Testis (tissue), 3 donors: ENCODE data around the gene ABI3BP. TPM values are rescaled to one million over a fixed set of nuclear protein-coding genes. Genes with fewer than 3 reads are reported as not detected.

Experiments used
- DNase-seq: peaks from one replicate; pipeline ENCODE4 v3.0.0-alpha.2; 2019
- H3K27ac ChIP-seq, 2 donors: fragments of 200-600 bp; sonication (generic); one replicate each; pipeline ENCODE4 v1.5.1; 2019
- H3K27me3 ChIP-seq: fragments of 200-600 bp; sonication (generic); one replicate; pipeline ENCODE4 v1.5.1; 2019
- H3K36me3 ChIP-seq: fragments of 200-600 bp; sonication (generic); one replicate; pipeline ENCODE4 v1.5.1; 2017; ENCODE audit warnings: low read depth; ENCODE audit errors: missing control alignments
- H3K4me1 ChIP-seq: fragments of 200-600 bp; sonication (generic); one replicate; pipeline ENCODE4 v1.5.1; 2019
- H3K4me3 ChIP-seq, 2 donors: fragments of 200-600 bp; sonication (generic); one replicate each; pipeline ENCODE4 v1.5.1; 2017 to 2019
- H3K9me3 ChIP-seq: fragments of 200-600 bp; sonication (generic); one replicate; pipeline ENCODE4 v1.5.1; 2017
- POLR2A ChIP-seq: fragments of 450-650 bp; IDR thresholded peaks from one replicate; pipeline ENCODE4 v1.6.1; 2017; ENCODE audit warnings: antibody characterized with exemption, mild to moderate bottlenecking, moderate library complexity
- WGBS, 2 donors: methylation state at CpG; one replicate each; pipeline ENCODE4 v1.1.5; 2018; 5-methylcytosine and 5-hydroxymethylcytosine counted together
- intact Hi-C: fragments of 100-400 bp; cut with DNase I; formaldehyde crosslinking; loops from one replicate; pipeline ENCODE4 v1.15.1; 2023; ENCODE audit warnings: low total_unique reads
- polyA plus RNA-seq: library from polyadenylated mRNA; stranded (reverse); fragments of 350-450 nt; fragmentation: Illumina TruSeq; extraction: RNeasy Lipid Tissue Mini Kit (QIAGEN cat#74804); gene quantifications from one replicate; pipeline ENCODE4 v1.2.3, GENCODE V29; 2014; ENCODE audit warnings: low read depth, low replicate concordance; ENCODE audit not compliant: insufficient read depth
- total RNA-seq, 2 donors: library from RNA; depleted of rRNA; stranded (reverse); fragments of >200 nt; gene quantifications; one replicate each; pipeline ENCODE4 v1.2.3, GENCODE V29; 2016
- TF ChIP-seq, protein P1 (sequence below), 3 experiments: fragments of 450-650 bp in 2 of 3; fragments of 200-600 bp in 1 of 3; sonication (generic) in 1 of 3; IDR thresholded peaks; one replicate each; pipeline ENCODE4 v1.5.1; 2016 to 2019; ENCODE audit warnings: antibody characterized with exemption in 3 of 3, mild to moderate bottlenecking in 2 of 3, moderate library complexity in 1 of 3

Gene ABI3BP
- total and polyA plus RNA-seq, 3 donors from 2014 or later: 8.7 to 58.2 (median 25.0) TPM

DNA sequence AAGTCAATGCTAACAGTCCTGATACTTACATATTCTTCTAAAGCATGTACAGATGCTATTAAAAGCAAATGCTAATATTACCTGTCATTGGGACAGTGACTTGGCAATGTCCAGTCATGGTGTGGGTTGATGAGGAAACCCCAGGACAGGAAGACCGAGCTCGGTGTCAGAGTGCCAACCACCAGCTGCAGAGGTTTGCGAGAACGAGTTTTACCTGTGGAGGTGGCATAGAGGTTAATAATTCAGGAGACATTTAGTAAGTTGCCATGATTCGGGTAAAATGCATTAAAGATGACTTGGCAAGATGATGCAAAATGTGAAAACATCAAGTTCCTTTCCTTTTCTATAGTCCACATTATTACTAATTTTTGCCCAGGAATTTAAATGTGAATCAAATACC is 94.5 kb downstream of the ABI3BP start:
- Histone ChIP-seq H3K4me1 (no peaks in the 10 kb centered on the region), H3K9me3 (no peaks in the 10 kb centered on the region), H3K4me3 (no peak overlapping the region), H3K36me3 (no peaks in the 10 kb centered on the region), H3K27me3 (no peaks in the 10 kb centered on the region), H3K27ac (no peak overlapping the region)
- intact Hi-C loops: no loop called here
- DNase-seq: no peak
- TF ChIP-seq, protein P1, sequence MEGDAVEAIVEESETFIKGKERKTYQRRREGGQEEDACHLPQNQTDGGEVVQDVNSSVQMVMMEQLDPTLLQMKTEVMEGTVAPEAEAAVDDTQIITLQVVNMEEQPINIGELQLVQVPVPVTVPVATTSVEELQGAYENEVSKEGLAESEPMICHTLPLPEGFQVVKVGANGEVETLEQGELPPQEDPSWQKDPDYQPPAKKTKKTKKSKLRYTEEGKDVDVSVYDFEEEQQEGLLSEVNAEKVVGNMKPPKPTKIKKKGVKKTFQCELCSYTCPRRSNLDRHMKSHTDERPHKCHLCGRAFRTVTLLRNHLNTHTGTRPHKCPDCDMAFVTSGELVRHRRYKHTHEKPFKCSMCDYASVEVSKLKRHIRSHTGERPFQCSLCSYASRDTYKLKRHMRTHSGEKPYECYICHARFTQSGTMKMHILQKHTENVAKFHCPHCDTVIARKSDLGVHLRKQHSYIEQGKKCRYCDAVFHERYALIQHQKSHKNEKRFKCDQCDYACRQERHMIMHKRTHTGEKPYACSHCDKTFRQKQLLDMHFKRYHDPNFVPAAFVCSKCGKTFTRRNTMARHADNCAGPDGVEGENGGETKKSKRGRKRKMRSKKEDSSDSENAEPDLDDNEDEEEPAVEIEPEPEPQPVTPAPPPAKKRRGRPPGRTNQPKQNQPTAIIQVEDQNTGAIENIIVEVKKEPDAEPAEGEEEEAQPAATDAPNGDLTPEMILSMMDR (IDR thresholded peaks at IDR 0.05): no peak
- no peak for TF ChIP-seq POLR2A
- 72 to 75% methylated on average over 5 of the region's 5 CpGs for WGBS, 2 donors

DNA sequence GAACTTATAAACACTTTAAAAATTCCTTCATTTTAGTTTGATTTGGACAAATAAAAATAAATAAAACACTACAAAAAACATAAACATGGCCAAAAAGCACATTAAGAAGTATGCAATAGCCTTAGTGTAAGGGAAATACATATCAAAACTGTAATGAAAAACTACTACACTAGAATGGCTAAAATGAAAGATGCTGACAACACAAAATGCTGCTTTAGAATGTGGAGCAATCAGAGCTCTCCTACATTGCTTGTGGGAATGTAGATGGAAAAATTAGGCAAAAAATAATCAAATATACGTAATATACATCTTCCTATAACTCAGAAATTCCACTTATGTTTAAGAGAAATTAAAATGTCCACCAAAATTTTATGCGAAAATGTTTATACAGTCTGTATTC is 96.2 kb downstream of the ABI3BP start:
- Histone ChIP-seq H3K9me3 (no peaks in the 10 kb centered on the region), H3K4me1 (no peaks in the 10 kb centered on the region), H3K4me3 (no peak overlapping the region), H3K27me3 (no peaks in the 10 kb centered on the region), H3K36me3 (no peaks in the 10 kb centered on the region), H3K27ac (no peak overlapping the region)
- DNase-seq: no peak
- TF ChIP-seq, protein P1 (IDR thresholded peaks at IDR 0.05): no peak
- no peak for TF ChIP-seq POLR2A
- 47% methylated on average over 2 of the region's 2 CpGs for WGBS, 2 donors
- intact Hi-C loops: no loop called here

DNA sequence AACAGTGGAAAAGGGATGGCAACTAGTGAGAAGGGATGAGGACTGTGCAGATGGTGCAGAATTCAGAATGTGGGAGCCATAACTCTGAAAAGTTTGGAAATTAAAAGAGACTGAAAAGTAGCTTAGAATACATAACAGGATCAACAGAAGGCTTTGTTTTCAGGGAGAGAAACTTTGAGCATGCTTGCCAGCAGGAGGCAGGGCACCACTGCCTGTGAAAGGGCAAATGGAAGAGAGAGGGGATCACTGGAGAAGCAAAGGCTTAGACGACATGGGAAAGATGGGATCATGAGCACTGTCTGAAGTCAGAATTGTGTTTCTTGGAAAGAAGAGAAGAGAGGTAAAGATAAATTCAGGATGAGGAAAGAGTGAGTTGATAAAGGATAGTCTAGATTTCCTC is 99.6 kb downstream of the ABI3BP start:
- intact Hi-C loops: no loop called here
- WGBS, 2 donors: 18% methylated on average over 1 of the region's 1 CpG
- Histone ChIP-seq H3K36me3 (no peaks in the 10 kb centered on the region), H3K9me3 (no peaks in the 10 kb centered on the region), H3K4me1 (no peaks in the 10 kb centered on the region), H3K27me3 (no peaks in the 10 kb centered on the region), H3K27ac (no peak overlapping the region), H3K4me3 (no peak overlapping the region)
- DNase-seq: peak; percentile 41
- TF ChIP-seq POLR2A: no peak
- TF ChIP-seq, protein P1 (IDR thresholded peaks at IDR 0.05): peak in 1 of 3 experiments; percentile 36

DNA sequence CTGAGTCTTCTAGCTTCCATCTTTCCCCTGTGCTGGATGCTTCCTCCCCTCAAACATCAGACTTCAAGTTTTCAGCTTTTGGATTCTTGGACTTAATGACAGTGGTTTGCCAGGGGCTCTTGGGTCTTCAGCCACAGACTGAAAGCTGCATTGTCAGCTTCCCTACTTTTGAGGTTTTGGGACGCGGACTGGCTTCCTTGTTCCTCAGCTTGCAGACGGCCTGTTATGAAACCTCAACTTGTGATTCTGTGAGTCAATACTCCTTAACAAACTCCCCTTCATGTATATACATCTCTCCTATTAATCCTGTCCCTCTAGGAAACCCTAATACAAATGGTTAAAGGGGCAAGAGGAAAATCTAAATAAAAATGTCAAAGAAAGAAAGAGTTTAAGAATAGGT is 100.1 kb downstream of the ABI3BP start:
- Histone ChIP-seq H3K4me1 (no peaks in the 10 kb centered on the region), H3K4me3 (no peak overlapping the region), H3K36me3 (no peaks in the 10 kb centered on the region), H3K27me3 (no peaks in the 10 kb centered on the region), H3K27ac (no peak overlapping the region), H3K9me3 (no peaks in the 10 kb centered on the region)
- DNase-seq: no peak
- WGBS, 2 donors: 83 to 100% methylated on average over 1 to 3 of the region's 3 CpGs
- intact Hi-C loops: no loop called here
- TF ChIP-seq, protein P1 (IDR thresholded peaks at IDR 0.05): no peak
- no peak for TF ChIP-seq POLR2A

DNA sequence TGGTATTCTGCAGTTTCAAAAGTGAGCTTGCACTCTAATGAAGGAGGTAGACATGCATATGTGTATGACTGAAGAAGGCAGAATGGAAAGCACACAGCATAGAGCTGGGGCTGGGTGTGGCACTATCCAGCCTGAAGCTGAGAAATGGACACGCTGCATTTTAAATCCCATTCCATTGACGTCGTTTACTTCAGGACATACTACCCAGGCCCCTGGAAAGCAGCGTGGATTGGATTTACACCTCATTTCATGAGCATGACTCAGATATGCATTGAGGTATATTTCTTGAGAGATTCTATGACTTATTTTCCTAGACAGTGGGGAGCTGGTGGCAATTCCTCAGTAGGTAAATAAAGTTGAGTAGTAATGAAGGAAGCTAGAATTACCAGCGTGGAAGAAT is 101.4 kb downstream of the ABI3BP start:
- intact Hi-C loops: no loop called here
- no peak overlapping the region for H3K4me3 ChIP-seq
- WGBS, 2 donors: 77 to 84% methylated on average over 5 of the region's 5 CpGs
- no peaks in the 10 kb centered on the region for H3K4me1 ChIP-seq
- no peaks in the 10 kb centered on the region for H3K27me3 ChIP-seq
- TF ChIP-seq, protein P1 (IDR thresholded peaks at IDR 0.05): no peak
- TF ChIP-seq POLR2A: no peak
- no peak for DNase-seq
- H3K36me3 ChIP-seq: no peaks in the 10 kb centered on the region
- H3K9me3 ChIP-seq: no peaks in the 10 kb centered on the region
- H3K27ac ChIP-seq: no peak overlapping the region
